HG03196 (cell line): ENCODE data around the gene RPS2.
"Not testable (repeated sequence)": the region's sequence is repeated elsewhere in the genome, so short reads cannot be mapped to it uniquely, and the experiment has no call there.

Experiments
- ATAC-seq: cut with Tn5 transposase; IDR thresholded peaks from one replicate; pipeline ENCODE4 v1.9.1; 2021; ENCODE audit not compliant: unreplicated experiment

The RPS2 gene

GRCh38 chr16:1942810-1943726 is 21.6 kb downstream of the RPS2 start, which contains the start of gene MSRB1:
MSRB1 (minus strand) TSS chr16:1943199; CDS start chr16:1943156, 43 bp downstream.
- peak; percentile 79 for ATAC-seq

GRCh38 chr16:1942047-1942809 is 22.4 kb downstream of the RPS2 start:
- no peak for ATAC-seq

DNA sequence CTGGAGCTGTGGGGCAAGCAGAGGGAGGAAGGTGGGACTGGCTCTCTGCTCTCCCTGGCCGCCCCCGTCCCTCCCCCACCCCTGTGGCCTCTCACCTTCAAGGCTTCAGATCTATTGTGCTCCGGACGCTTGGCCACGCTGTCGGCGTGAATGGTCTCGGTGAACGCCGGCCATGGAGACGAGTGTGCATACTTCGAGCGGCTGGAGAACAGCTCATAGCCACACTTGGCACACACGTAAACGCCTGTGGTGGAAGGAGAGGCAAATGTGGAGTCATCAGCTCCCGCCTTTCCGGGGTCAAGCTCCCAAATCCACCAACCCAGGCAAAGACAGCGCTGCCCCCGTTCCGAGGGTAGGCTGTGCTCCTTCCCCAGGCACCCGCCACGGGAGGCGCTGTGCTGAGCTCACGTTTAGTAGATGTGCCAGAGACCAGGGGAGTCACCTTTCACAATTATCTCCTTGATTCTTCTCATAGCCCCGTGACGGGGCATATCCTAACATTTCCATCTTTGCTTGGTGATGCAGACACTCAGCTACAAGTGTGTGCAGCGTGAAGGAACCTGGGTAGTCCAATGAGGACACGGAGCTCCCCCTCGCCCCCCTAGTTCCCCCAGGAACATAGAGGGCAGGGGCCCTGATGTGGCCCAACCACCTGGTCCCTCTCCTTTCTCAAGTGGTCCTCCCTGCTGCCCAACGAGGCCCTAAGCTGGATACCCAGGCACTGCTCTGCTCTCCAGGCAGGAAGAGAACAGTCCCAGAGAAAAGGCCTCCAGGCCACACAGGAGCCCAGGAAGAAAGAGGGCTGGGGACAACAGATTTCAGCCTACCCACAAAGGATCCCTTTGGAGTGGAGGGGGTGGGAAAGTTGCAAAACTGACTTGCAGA is 23.2 kb downstream of the RPS2 start:
- ATAC-seq, result no peak

GRCh38 chr16:1940273-1941161 is 24.1 kb downstream of the RPS2 start:
- no peak for ATAC-seq

DNA sequence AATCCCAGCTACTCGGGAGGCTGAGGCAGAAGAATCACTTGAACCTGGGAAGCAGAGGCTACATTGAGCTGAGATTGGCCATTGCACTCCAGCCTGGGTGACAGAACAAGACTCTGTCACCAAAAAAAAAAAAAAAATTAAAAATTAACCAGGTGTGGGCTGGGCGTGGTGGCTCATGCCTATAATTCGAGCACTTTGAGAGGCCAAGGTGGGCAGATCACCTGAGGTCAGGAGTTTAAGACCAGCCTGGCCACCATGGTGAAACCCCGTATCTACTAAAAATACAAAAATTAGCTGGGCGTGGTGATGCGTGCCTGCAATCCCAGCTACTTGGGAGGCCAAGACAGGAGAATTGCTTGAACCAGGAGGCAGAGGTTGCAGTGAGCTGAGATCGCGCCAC is 24.8 kb downstream of the RPS2 start:
- not testable (repeated sequence) for ATAC-seq

DNA sequence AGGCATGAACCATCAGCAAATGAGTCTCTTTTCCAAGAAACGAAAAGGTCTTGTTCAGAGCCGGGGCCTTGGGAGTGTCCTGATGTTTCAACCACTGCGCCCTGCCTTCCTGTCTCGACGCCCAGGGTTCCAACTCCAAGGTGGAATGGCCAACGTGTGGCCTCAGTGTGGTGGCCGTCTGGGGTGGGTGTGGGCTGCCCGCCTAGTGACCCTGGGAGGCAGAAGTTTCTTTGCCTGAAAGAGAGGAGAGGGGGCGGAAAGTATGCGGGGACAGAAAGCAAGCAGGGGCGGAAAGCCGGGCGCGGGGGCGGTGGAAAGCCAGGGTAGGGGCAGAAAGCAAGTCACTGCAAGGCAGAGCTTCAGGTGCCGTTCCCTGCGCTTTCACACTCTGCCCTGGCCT is 25.7 kb downstream of the RPS2 start:
- no peak for ATAC-seq

DNA sequence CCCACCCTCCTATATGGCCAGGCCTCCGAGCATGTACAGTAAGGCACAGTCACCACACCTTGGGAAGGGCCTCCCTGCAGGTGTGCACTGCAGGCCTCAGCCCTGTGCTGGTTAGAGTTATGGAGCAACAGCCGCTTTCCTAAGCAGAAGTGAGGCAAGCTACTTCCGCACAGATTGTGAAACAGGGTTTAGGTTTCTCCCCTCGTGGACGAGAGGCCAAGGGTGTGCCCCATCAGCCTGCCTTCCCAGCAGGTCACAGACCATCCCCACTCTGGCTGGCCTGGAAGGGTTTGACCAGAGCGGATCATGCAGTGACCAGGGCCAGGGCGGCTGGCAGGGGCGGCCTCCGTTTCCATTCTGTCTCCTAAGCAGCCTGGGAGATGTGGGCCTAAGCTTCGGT is 26.3 kb downstream of the RPS2 start:
- ATAC-seq, result no peak

DNA sequence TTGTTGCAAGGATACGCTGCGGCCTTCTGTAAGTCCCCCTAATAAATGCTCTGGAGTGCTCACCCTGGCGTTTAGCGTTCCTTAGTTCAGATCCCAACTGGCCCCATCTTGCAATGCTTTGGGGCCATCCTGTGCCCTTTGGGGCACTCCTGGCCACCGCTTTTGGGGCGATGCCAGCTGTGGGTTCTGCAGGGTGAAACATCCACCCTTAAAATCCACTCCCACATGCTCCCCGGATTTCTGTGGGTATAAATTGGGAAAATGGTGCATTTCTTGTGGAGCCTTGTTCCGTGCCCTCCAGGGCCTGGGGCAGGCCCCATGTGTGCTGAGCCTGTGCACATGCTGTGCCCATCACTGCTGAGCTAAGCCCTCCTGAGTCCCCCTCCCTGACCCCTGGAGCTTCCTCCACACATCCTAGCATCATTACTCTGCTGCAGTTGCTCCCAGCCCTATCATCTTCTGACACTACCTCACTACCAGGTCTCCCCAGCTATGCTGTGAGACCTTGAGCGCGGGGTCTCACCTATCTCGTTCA is 27.6 kb downstream of the RPS2 start:
- ATAC-seq, result no peak

DNA sequence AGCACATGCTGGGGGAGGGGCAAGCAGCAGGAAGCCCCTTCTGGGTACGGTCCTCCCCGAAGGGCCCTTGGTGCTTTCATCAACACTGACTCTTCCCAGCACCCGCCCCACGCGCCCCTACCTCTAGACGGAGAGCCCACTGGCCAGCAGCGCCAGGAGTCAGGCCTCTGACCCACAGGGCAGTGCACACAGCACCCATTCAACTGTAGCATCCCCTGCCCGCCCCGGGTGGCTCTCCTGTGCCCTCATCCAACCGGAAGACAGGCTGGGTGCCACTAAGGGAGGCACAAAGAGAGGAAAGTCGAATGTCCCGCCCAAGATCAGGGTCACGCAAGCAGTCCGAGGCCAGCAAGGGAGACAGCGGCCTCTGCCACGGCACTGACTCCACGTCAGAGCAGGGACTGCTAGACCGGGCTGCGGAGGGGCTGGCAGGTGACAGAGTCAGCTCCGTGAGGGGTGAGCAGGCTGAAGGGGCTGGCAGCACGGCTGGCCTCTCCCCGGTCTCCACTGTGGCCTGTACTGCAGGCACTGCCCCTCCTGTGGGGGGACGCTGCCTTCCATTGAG is 31.4 kb downstream of the RPS2 start:
- no peak for ATAC-seq

DNA sequence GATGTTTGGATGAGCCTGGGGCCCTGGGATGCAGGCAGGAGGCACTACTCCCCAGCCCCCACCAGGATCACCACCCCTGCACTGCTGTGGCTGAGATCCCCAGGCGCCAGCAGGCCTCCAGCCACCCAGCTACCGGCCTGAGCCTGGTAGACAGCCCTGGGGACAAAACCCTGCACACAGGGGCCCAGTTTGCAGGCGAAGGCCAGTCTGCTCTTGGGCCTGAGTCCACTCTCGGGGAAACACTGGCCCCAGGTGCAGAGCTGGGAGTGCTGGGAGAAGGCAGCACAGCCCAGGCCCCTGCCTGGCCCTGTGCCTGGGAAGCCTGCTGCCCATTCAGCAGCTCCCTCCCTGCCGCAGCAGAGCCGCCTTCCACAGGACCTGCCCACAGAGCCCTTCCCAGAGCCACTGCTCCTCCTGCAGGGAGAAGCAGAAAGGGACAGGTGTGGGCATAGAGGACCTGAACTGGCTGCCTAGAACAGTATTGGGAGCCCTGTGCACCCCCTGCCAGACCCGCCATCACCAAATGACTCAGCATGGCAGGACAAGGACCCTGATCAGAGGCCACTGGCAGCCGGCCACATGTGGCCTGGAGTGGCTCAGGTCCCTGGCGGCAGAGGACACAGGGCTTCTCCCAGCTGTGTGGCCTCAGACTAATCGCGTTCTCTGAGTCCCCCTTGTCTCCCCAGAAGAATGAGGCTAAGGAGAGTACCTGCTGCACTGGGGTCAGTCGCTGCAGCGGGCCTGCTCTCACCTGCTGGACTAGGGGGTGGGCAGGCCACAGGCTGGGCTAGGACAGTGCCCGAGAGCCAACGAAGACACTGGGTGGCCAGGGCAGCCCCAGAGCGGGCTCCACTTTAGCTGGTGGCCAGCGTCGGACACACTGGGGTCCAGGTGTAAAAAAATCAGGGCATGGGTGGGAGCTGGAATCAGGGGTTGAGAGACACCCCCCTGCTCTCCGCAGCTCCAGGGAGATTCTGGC is 32.3 kb downstream of the RPS2 start:
- ATAC-seq, result no peak

- no peak for ATAC-seq
These were observed 34.3 kb downstream of the RPS2 start for GRCh38 chr16:1930338-1930720.

DNA sequence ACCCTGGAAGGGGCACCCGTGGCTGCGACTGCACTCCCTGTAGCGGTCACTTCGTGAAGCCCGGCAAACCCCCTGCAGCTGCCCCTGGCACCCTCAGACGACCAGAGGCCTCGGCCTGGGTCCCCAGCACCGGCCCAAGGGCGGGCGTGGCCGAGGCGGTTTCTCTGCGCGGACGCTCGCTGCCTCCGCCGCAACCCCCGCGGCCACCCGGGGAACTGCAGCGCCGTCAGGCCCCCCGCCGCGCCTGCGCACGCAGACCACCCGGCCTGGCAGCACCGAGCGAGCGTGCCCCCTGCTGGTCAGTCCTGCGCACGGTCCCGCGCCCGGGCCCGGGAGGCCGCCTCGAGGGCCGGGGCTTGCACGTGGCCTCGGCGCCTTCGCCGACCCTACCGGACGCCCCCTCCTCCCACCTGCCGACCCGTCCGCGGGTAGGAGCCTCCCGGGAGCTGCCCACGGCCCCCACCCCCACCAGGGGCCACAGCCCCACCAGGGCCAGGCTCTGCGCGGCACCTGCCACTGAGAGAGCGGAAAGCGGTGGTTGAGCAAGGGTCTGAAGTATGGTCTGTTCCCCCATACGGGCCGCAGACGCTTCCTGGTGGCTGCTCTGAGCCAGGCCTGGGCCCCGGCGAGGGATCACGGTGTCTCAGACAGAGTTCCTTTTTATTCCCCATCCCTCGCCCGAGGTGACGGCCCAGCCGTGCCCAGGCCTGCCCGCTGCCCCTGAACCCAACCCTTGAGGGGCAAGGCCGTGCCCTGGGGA is 34.9 kb downstream of the RPS2 start:
- peak; percentile 84 for ATAC-seq

GRCh38 chr16:1929105-1929504 is 35.5 kb downstream of the RPS2 start:
- ATAC-seq, result peak; percentile 30

- no peak for ATAC-seq
These were observed 38.4 kb downstream of the RPS2 start for GRCh38 chr16:1926271-1926670.

DNA sequence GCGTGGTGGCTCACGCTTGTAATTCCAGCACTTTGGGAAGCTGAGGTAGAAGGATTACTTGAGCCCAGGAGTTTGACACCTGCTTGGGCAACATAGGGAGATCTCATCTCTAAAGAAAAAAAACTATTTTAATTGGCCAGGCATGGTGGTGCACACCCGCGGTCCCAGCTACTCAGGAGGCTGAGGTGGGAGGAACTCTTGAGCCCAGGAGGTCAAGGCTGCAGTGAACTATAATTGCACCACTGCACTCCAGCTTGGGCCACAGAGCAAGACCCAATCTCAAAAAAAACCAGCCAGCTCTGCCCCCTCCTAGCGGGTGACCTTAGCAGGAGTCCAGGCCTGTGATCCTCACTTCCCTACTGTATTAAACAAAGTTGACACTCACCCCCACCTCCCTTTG is 40.5 kb downstream of the RPS2 start:
- ATAC-seq, result no peak

- ATAC-seq, result no peak
These were observed 41.2 kb downstream of the RPS2 start for GRCh38 chr16:1923299-1924034.

GRCh38 chr16:1922357-1922756 is 42.3 kb downstream of the RPS2 start:
- no peak for ATAC-seq
